Thyroid gland (tissue), 4 donors: ENCODE results near the gene TIAM1.

Experiments used
- POLR2A ChIP-seq, 2 donors: fragments of 450-650 bp; IDR thresholded peaks; one replicate each; pipeline ENCODE4 v1.6.1; 2017; ENCODE audit warnings: antibody characterized with exemption in 2 of 2, mild to moderate bottlenecking in 2 of 2, moderate library complexity in 1 of 2
- TF ChIP-seq, protein P1 (sequence below), 6 experiments: fragments of 200-600 bp in 3 of 6; fragments of 450-650 bp in 3 of 6; sonication (generic) in 3 of 6; IDR thresholded peaks; one replicate each; pipeline ENCODE4 v1.5.1; 2016 to 2019; ENCODE audit warnings: antibody characterized with exemption in 6 of 6, mild to moderate bottlenecking in 2 of 6, inconsistent platforms in 1 of 6, moderate library complexity in 1 of 6

- TF ChIP-seq, protein P1, sequence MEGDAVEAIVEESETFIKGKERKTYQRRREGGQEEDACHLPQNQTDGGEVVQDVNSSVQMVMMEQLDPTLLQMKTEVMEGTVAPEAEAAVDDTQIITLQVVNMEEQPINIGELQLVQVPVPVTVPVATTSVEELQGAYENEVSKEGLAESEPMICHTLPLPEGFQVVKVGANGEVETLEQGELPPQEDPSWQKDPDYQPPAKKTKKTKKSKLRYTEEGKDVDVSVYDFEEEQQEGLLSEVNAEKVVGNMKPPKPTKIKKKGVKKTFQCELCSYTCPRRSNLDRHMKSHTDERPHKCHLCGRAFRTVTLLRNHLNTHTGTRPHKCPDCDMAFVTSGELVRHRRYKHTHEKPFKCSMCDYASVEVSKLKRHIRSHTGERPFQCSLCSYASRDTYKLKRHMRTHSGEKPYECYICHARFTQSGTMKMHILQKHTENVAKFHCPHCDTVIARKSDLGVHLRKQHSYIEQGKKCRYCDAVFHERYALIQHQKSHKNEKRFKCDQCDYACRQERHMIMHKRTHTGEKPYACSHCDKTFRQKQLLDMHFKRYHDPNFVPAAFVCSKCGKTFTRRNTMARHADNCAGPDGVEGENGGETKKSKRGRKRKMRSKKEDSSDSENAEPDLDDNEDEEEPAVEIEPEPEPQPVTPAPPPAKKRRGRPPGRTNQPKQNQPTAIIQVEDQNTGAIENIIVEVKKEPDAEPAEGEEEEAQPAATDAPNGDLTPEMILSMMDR (IDR thresholded peaks at IDR 0.05), result no peak
- TF ChIP-seq POLR2A (IDR thresholded peaks at IDR 0.05), result no peak
Measured at GRCh38 chr21:31351438-31351837, 7.4 kb upstream of the TIAM1 start.
